Thyroid gland (tissue), 4 donors: ENCODE measurements around the gene TNFRSF25. TPM values are rescaled to one million over a fixed set of nuclear protein-coding genes. Genes with fewer than 3 reads are reported as not detected.

Experiments
- DNase-seq, 2 donors: peaks; one replicate each; pipeline ENCODE4 v3.0.0-alpha.2; 2019
- H3K27ac ChIP-seq, 3 donors: fragments of 200-600 bp; sonication (generic); 1 replicate in 2 of 3; 2 replicates in 1 of 3; pipeline ENCODE4 v1.5.1; 2016 to 2019; ENCODE audit warnings: mild to moderate bottlenecking in 1 of 3, moderate library complexity in 1 of 3
- H3K27me3 ChIP-seq: fragments of 200-600 bp; sonication (generic); one replicate; pipeline ENCODE4 v1.5.1; 2019
- H3K36me3 ChIP-seq, 2 donors: fragments of 200-600 bp; sonication (generic); one replicate each; pipeline ENCODE4 v1.5.1; 2016 to 2019
- H3K4me1 ChIP-seq, 2 donors: fragments of 200-600 bp; sonication (generic); one replicate each; pipeline ENCODE4 v1.5.1; 2017 to 2019
- H3K4me3 ChIP-seq, 3 donors: fragments of 200-600 bp; sonication (generic); replicated peaks in 1 of 3; 1 replicate in 2 of 3; 2 replicates in 1 of 3; pipeline ENCODE4 v1.5.1; 2016; ENCODE audit warnings: mild to moderate bottlenecking in 1 of 3
- H3K9me3 ChIP-seq: fragments of 200-600 bp; sonication (generic); one replicate; pipeline ENCODE4 v1.5.1; 2017
- CTCF ChIP-seq, 6 experiments: fragments of 200-600 bp in 3 of 6; fragments of 450-650 bp in 3 of 6; sonication (generic) in 3 of 6; IDR thresholded peaks; one replicate each; pipeline ENCODE4 v1.5.1; 2016 to 2019; ENCODE audit warnings: antibody characterized with exemption in 6 of 6, mild to moderate bottlenecking in 2 of 6, inconsistent platforms in 1 of 6, moderate library complexity in 1 of 6
- POLR2A ChIP-seq, 2 donors: fragments of 450-650 bp; IDR thresholded peaks; one replicate each; pipeline ENCODE4 v1.6.1; 2017; ENCODE audit warnings: antibody characterized with exemption in 2 of 2, mild to moderate bottlenecking in 2 of 2, moderate library complexity in 1 of 2
- WGBS, 2 donors: methylation state at CpG; one replicate each; pipeline ENCODE4 v1.1.5; 2017; 5-methylcytosine and 5-hydroxymethylcytosine counted together
- intact Hi-C: fragments of 100-400 bp; cut with DNase I; formaldehyde crosslinking; loops from one replicate; pipeline ENCODE4 v1.15.1; 2023
- total RNA-seq, 4 donors: library from RNA; depleted of rRNA; stranded (reverse); fragments of >200 nt; gene quantifications; one replicate each; pipeline ENCODE4 v1.2.3, GENCODE V29; 2016

Gene TNFRSF25
- total RNA-seq, 4 donors from 2014 or later = 2.2 to 18.9 (median 10.7) TPM

GRCh38 chr1:6501279-6501813 lies 35.4 kb upstream of the TNFRSF25 start:
- WGBS, 2 donors = 72 to 75% methylated on average over 10 of the region's 10 CpGs
- Histone ChIP-seq H3K27ac (peak overlapping the region in 1 of 3 donors; percentile 5), H3K27me3 (no peaks in the 10 kb centered on the region), H3K36me3 (no peaks in the 10 kb centered on the region), H3K4me3 (no peak overlapping the region), H3K4me1 (peaks cover 10 to 40% of the 10 kb centered on the region in 2 donors), H3K9me3 (no peaks in the 10 kb centered on the region)
- intact Hi-C loops = no loop called here
- TF ChIP-seq CTCF (IDR thresholded peaks at IDR 0.05) = no peak
- no peak for TF ChIP-seq POLR2A (IDR thresholded peaks at IDR 0.05)
- no peak for DNase-seq

GRCh38 chr1:6500544-6501278 lies 34.7 kb upstream of the TNFRSF25 start:
- H3K9me3 ChIP-seq = no peaks in the 10 kb centered on the region
- peaks cover 12 to 47% of the 10 kb centered on the region in 2 donors for H3K4me1 ChIP-seq
- TF ChIP-seq CTCF (IDR thresholded peaks at IDR 0.05) (no peak), POLR2A (IDR thresholded peaks at IDR 0.05) (no peak)
- H3K4me3 ChIP-seq = no peak overlapping the region
- 75 to 80% methylated on average over 22 to 27 of the region's 27 CpGs for WGBS, 2 donors
- no peaks in the 10 kb centered on the region for H3K36me3 ChIP-seq
- no peaks in the 10 kb centered on the region for H3K27me3 ChIP-seq
- intact Hi-C loops = no loop called here
- peak overlapping the region in 1 of 3 donors; percentile 5 for H3K27ac ChIP-seq
- no peak for DNase-seq

- no peak for DNase-seq
- WGBS, 2 donors = 84 to 90% methylated on average over 4 of the region's 4 CpGs
- Histone ChIP-seq H3K4me1 (peaks cover 12 to 50% of the 10 kb centered on the region in 2 donors), H3K4me3 (no peak overlapping the region), H3K9me3 (no peaks in the 10 kb centered on the region), H3K27ac (no peak overlapping the region), H3K27me3 (no peaks in the 10 kb centered on the region), H3K36me3 (no peaks in the 10 kb centered on the region)
- TF ChIP-seq POLR2A (IDR thresholded peaks at IDR 0.05) = no peak
- no peak for TF ChIP-seq CTCF (IDR thresholded peaks at IDR 0.05)
- intact Hi-C loops = no loop called here
These were observed 33.3 kb upstream of the TNFRSF25 start for GRCh38 chr1:6499296-6499695.

- Histone ChIP-seq H3K36me3 (no peaks in the 10 kb centered on the region), H3K27ac (no peak overlapping the region), H3K4me3 (no peak overlapping the region), H3K27me3 (no peaks in the 10 kb centered on the region), H3K9me3 (no peaks in the 10 kb centered on the region), H3K4me1 (peaks cover 12 to 50% of the 10 kb centered on the region in 2 donors)
- intact Hi-C loops = no loop called here
- DNase-seq = no peak
- TF ChIP-seq CTCF (IDR thresholded peaks at IDR 0.05) (no peak), POLR2A (IDR thresholded peaks at IDR 0.05) (no peak)
- WGBS, 2 donors = 71% methylated on average over 9 of the region's 13 CpGs; no CpG with 5 or more reads in 1 of the 2 donors
These were observed 32.7 kb upstream of the TNFRSF25 start for GRCh38 chr1:6498576-6499111.
